IMR-90 (cell line): ENCODE data around the gene MPRIP. TPM values are rescaled to one million over a fixed set of nuclear protein-coding genes. Genes with fewer than 3 reads are reported as not detected.

Experiments
- ATAC-seq: fragments of 200-7000 bp; cut with Tn5 transposase; 2 replicates; pipeline ENCODE4 v1.9.1; 2020; ENCODE audit warnings: low read depth, mild to moderate bottlenecking, moderate library complexity
- BruUV-seq: library from RNA; stranded (reverse); fragments of 400-500 nt; replicated peaks from 2 replicates; lab custom pipeline; 2021; lab: Mats Ljungman, UMichigan
- CTCF ChIA-PET: fragments of 300-600 bp; formaldehyde crosslinking; extraction: SDS; loops from one replicate; lab custom pipeline; 2021; ENCODE audit warnings: antibody characterized with exemption; lab: Yijun Ruan, JAX
- POLR2A ChIA-PET: fragments of 300-600 bp; sonication (Branson Sonifier 250); formaldehyde crosslinking; loops from one replicate; lab custom pipeline; 2022; ENCODE audit warnings: antibody characterized with exemption; ENCODE audit not compliant: unreplicated experiment; lab: Charles Lee
- DNase-seq: peaks from one replicate; pipeline ENCODE4 v3.0.0; 2013
- H2AFZ ChIP-seq: replicated peaks from 2 replicates; pipeline ENCODE3; 2013; ENCODE audit warnings: low read length, mild to moderate bottlenecking; ENCODE audit not compliant: poor library complexity
- H2AK5ac ChIP-seq: 2 replicates; pipeline ENCODE4 v1.6.1; 2013; ENCODE audit warnings: low read depth, low read length, inconsistent platforms
- H2AK9ac ChIP-seq: replicated peaks from 2 replicates; pipeline ENCODE3; 2013; ENCODE audit warnings: mild to moderate bottlenecking, low read depth, low read length, moderate library complexity; ENCODE audit not compliant: poor library complexity
- H2BK120ac ChIP-seq: 2 replicates; pipeline ENCODE4 v1.6.1; 2013; ENCODE audit warnings: low read depth, low read length, inconsistent platforms
- H2BK15ac ChIP-seq: 3 replicates; pipeline ENCODE4 v1.6.1; 2013; ENCODE audit warnings: low read depth, low read length, inconsistent platforms
- H2BK20ac ChIP-seq: 2 replicates; pipeline ENCODE4 v1.6.1; 2013; ENCODE audit warnings: low read depth, mild to moderate bottlenecking, inconsistent platforms, low read length, moderate library complexity
- H2BK5ac ChIP-seq: 2 replicates; pipeline ENCODE4 v1.6.1; 2013; ENCODE audit warnings: mild to moderate bottlenecking, low read depth, low read length, inconsistent platforms; ENCODE audit not compliant: poor library complexity, severe bottlenecking
- H3K14ac ChIP-seq: replicated peaks from 2 replicates; pipeline ENCODE4 v1.6.1; 2013; ENCODE audit warnings: low read depth, low read length, inconsistent platforms
- H3K18ac ChIP-seq: 2 replicates; pipeline ENCODE4 v1.6.1; 2013; ENCODE audit warnings: low read depth, low read length, control low read depth
- H3K23ac ChIP-seq: 2 replicates; pipeline ENCODE4 v1.6.1; 2013; ENCODE audit warnings: low read depth, low read length, inconsistent platforms
- H3K27ac ChIP-seq: 2 replicates; pipeline ENCODE4 v1.5.1; 2013; ENCODE audit warnings: mild to moderate bottlenecking, control low read depth, low read length; ENCODE audit not compliant: insufficient read depth
- H3K27me3 ChIP-seq: 2 replicates; pipeline ENCODE4 v1.6.1; 2013; ENCODE audit warnings: low read length; ENCODE audit not compliant: control insufficient read depth, insufficient read depth
- H3K36me3 ChIP-seq: 2 replicates; pipeline ENCODE4 v1.6.1; 2013; ENCODE audit warnings: low read length, mixed read lengths; ENCODE audit not compliant: control insufficient read depth, insufficient read depth
- H3K4ac ChIP-seq: 2 replicates; pipeline ENCODE4 v1.6.1; 2013; ENCODE audit warnings: low read depth, low read length, inconsistent platforms
- H3K4me1 ChIP-seq: 2 replicates; pipeline ENCODE4 v1.6.1; 2013; ENCODE audit warnings: low read length, mixed read lengths; ENCODE audit not compliant: control insufficient read depth, insufficient read depth
- H3K4me2 ChIP-seq: 2 replicates; pipeline ENCODE4 v1.6.1; 2013; ENCODE audit warnings: low read depth, mild to moderate bottlenecking, control low read depth, low read length, moderate library complexity
- H3K4me3 ChIP-seq: 2 replicates; pipeline ENCODE4 v1.5.1; 2013; ENCODE audit warnings: low read depth, mild to moderate bottlenecking, control low read depth, low read length, moderate library complexity; ENCODE audit not compliant: insufficient read depth
- H3K56ac ChIP-seq: 2 replicates; pipeline ENCODE4 v1.6.1; 2013; ENCODE audit warnings: low read length, inconsistent platforms; ENCODE audit not compliant: insufficient read depth; ENCODE audit errors: extremely low read depth
- H3K79me1 ChIP-seq, 2 experiments: 2 replicates each; pipeline ENCODE4 v1.6.1; 2013; ENCODE audit warnings: low read length in 2 of 2, inconsistent platforms in 1 of 2, low read depth in 1 of 2
- H3K9ac ChIP-seq: 2 replicates; pipeline ENCODE4 v1.6.1; 2013; ENCODE audit warnings: low read depth, low read length, control low read depth
- H3K9me1 ChIP-seq: 2 replicates; pipeline ENCODE4 v1.6.1; 2013; ENCODE audit warnings: low read length, inconsistent platforms; ENCODE audit not compliant: insufficient read depth
- H3K9me3 ChIP-seq: 2 replicates; pipeline ENCODE4 v1.6.1; 2013; ENCODE audit warnings: low read length; ENCODE audit not compliant: control insufficient read depth, insufficient read depth
- H4K20me1 ChIP-seq: 2 replicates; pipeline ENCODE4 v1.6.1; 2013; ENCODE audit warnings: low read length, inconsistent platforms; ENCODE audit not compliant: insufficient read depth
- H4K5ac ChIP-seq: 2 replicates; pipeline ENCODE4 v1.6.1; 2013; ENCODE audit warnings: mild to moderate bottlenecking, low read depth, low read length, control low read depth
- H4K8ac ChIP-seq, 2 experiments: 2 replicates each; pipeline ENCODE4 v1.6.1; 2013; ENCODE audit warnings: low read depth in 2 of 2, low read length in 2 of 2, control low read depth in 1 of 2, inconsistent platforms in 1 of 2
- H4K91ac ChIP-seq: 2 replicates; pipeline ENCODE4 v1.6.1; 2013; ENCODE audit warnings: low read depth, low read length, inconsistent platforms; ENCODE audit not compliant: insufficient read depth
- BHLHE40 ChIP-seq: fragments of 150-350 bp; IDR thresholded peaks from 2 replicates; pipeline ENCODE4 v1.6.1; 2016; ENCODE audit warnings: mild to moderate bottlenecking, low read depth, low read length
- CHD1 ChIP-seq: IDR thresholded peaks from 2 replicates; pipeline ENCODE4 v1.6.1; 2012; ENCODE audit warnings: low read depth, low read length, improper control_type of control experiment
- CTCF ChIP-seq: conservative IDR thresholded peaks from 2 replicates; pipeline ENCODE4 v1.5.1; 2012; ENCODE audit warnings: mild to moderate bottlenecking, low read depth, low read length, improper control_type of control experiment
- MAFK ChIP-seq: IDR thresholded peaks from 2 replicates; pipeline ENCODE4 v1.6.1; 2012; ENCODE audit warnings: low read depth, low read length, improper control_type of control experiment
- MAZ ChIP-seq: IDR thresholded peaks from 2 replicates; pipeline ENCODE4 v1.6.1; 2012; ENCODE audit warnings: low read depth, mild to moderate bottlenecking, low read length, improper control_type of control experiment, moderate library complexity, borderline replicate concordance
- MXI1 ChIP-seq: IDR thresholded peaks from 2 replicates; pipeline ENCODE4 v1.6.1; 2012; ENCODE audit warnings: low read depth, mild to moderate bottlenecking, low read length, moderate library complexity, borderline replicate concordance
- NFE2L2 ChIP-seq: fragments of 150-350 bp; IDR thresholded peaks from 2 replicates; pipeline ENCODE4 v1.6.1; 2016; ENCODE audit warnings: low read depth, mild to moderate bottlenecking, low read length
- POLR2A ChIP-seq: IDR thresholded peaks from 2 replicates; pipeline ENCODE4 v1.6.1; 2012; ENCODE audit warnings: mild to moderate bottlenecking, low read depth, low read length
- RAD21 ChIP-seq: IDR thresholded peaks from 2 replicates; pipeline ENCODE4 v1.6.1; 2012; ENCODE audit warnings: low read length, improper control_type of control experiment
- RFX5 ChIP-seq: IDR thresholded peaks from 2 replicates; pipeline ENCODE4 v1.8.0; 2012; ENCODE audit warnings: low read depth, mild to moderate bottlenecking, low read length, moderate library complexity
- WGBS, 2 experiments: methylation state at CpG; one replicate each; pipeline versions ENCODE4 v1.1.5 to v1.1.7; 2013; ENCODE audit warnings: missing lambda C conversion rate in 2 of 2; ENCODE audit not compliant: insufficient read length in 1 of 2; ENCODE audit errors: extremely low coverage in 2 of 2; 5-methylcytosine and 5-hydroxymethylcytosine counted together
- dilution Hi-C: fragments of 300-500 bp; cut with HindIII; formaldehyde crosslinking; loops from one replicate; pipeline ENCODE4 v1.14.3; 2018; ENCODE audit warnings: low sequenced_read_pairs; ENCODE audit not compliant: unreplicated experiment
- in situ Hi-C: fragments of 300-500 bp; cut with MboI; formaldehyde crosslinking; loops from 3 replicates; pipeline ENCODE4 v1.14.3; 2019; ENCODE audit warnings: low sequenced_read_pairs, inconsistent platforms, mixed read lengths
- intact Hi-C: fragments of 100-400 bp; cut with micrococcal nuclease; formaldehyde crosslinking; loops from 2 replicates; pipeline ENCODE4 v1.10.0; 2022
- polyA plus RNA-seq, 3 experiments: library from polyadenylated mRNA; depleted of rRNA; stranded (reverse); fragments of >200 nt; gene quantifications; 2 replicates each; pipeline ENCODE4 v1.2.3, GENCODE V29; 2012; ENCODE audit warnings: low replicate concordance in 1 of 3
- total RNA-seq: library from RNA; depleted of rRNA; stranded (reverse); fragments of >200 nt; gene quantifications from 2 replicates; pipeline ENCODE4 v1.2.3, GENCODE V29; 2012

MPRIP gene
- total and polyA plus RNA-seq, 2 of the 4 experiments (the other 2 are of a cell fraction): 111 to 149 TPM

- H2BK120ac ChIP-seq: no peak overlapping the region
- H2BK20ac ChIP-seq: no peak overlapping the region
- H4K20me1 ChIP-seq: peaks cover 5% of the 10 kb centered on the region; the same call in 1 of the 2 replicates
- H4K8ac ChIP-seq: no peak overlapping the region
- in situ Hi-C loops: no loop called here
- BruUV-seq: no TSS peak
- no peak overlapping the region for H4K5ac ChIP-seq
- no peak overlapping the region for H3K4ac ChIP-seq
- H3K18ac ChIP-seq: no peak overlapping the region
- H3K27me3 ChIP-seq: no peaks in the 10 kb centered on the region
- H2AK9ac ChIP-seq: no peak overlapping the region
- no peaks in the 10 kb centered on the region for H3K9me3 ChIP-seq
- peaks cover 4% of the 10 kb centered on the region; the same call in 1 of the 2 replicates for H3K9me1 ChIP-seq
- H2BK15ac ChIP-seq: no peak overlapping the region
- H3K4me1 ChIP-seq: no peaks in the 10 kb centered on the region
- POLR2A ChIA-PET: no interaction called here
- dilution Hi-C loops: no loop called here
- no peak overlapping the region for H4K91ac ChIP-seq
- no peak overlapping the region for H3K4me2 ChIP-seq
- 89% methylated on average over 14 of the region's 26 CpGs; no CpG with 5 or more reads in 1 of the 2 experiments for WGBS, 2 experiments
- H2AK5ac ChIP-seq: no peak overlapping the region
- no peak overlapping the region for H3K23ac ChIP-seq
- no peak for ATAC-seq
- peaks cover 12 to 44% of the 10 kb centered on the region in 2 experiments for H3K79me1 ChIP-seq
- DNase-seq: no peak
- H3K56ac ChIP-seq: no peak overlapping the region
- TF ChIP-seq MXI1 (no peak), RAD21 (no peak), BHLHE40 (no peak), NFE2L2 (no peak), POLR2A (no peak), CHD1 (no peak), MAZ (no peak), RFX5 (no peak), MAFK (no peak), CTCF (no peak)
- no peak overlapping the region for H3K4me3 ChIP-seq
- H3K36me3 ChIP-seq: peaks cover 76% of the 10 kb centered on the region
- no peak overlapping the region for H2AFZ ChIP-seq
- no peak overlapping the region for H3K9ac ChIP-seq
- no peak overlapping the region for H3K14ac ChIP-seq
- H2BK5ac ChIP-seq: no peak overlapping the region
- intact Hi-C loops: no loop called here
- CTCF ChIA-PET: interaction anchor here (0.5 kb wide), 1 partner anchor 429 kb away, joined by 3 read pairs; no protein-coding TSS in a partner anchor
- H3K27ac ChIP-seq: no peak overlapping the region
These were observed 130.0 kb downstream of the MPRIP start for GRCh38 chr17:17172001-17172939.
